T-helper 1 cell (primary cell): ENCODE results near the gene ST8SIA5.
A peak's percentile ranks its signal among the peaks of the same experiment; 100 is the strongest.

Experiments used
- DNase-seq, 5 donors: peaks; one replicate each; pipeline ENCODE4 v3.0.0-alpha.2; 2012 to 2020

The ST8SIA5 gene

GRCh38 chr18:46623541-46623940, 133.3 kb downstream of the ST8SIA5 start:
- DNase-seq, result peak in 1 of 5 donors; percentile 66

DNA sequence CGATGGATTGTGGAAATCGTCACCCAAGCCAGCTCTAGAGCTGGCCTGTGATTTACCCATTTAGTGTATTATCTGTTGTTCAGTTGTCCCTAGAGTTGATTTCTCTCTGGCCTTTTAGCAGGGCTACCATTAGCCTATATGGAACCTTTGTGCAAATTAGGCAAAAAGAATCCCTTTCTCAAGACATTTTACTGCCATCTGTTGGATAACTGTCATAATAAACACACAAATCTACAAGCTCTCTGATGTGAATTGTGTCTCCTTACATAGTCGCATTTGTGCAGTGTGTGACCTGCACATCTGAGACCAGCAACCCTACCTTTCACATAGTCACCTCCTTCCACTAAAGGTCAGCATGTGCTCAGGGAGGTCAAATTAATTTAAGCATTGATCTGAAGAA, 133.9 kb downstream of the ST8SIA5 start:
- peak in 1 of 5 donors; percentile 33 for DNase-seq

GRCh38 chr18:46622451-46622850, 134.4 kb downstream of the ST8SIA5 start:
- no peak for DNase-seq

GRCh38 chr18:46621871-46622270, 135.0 kb downstream of the ST8SIA5 start:
- no peak for DNase-seq

GRCh38 chr18:46621111-46621766, 135.6 kb downstream of the ST8SIA5 start:
- DNase-seq, result no peak

GRCh38 chr18:46619559-46619958, 137.3 kb downstream of the ST8SIA5 start:
- DNase-seq, result no peak
